ENCODE data around the gene TIGD6. TPM values are rescaled to one million over a fixed set of nuclear protein-coding genes. Genes with fewer than 3 reads are reported as not detected.
A peak's percentile ranks its signal among the peaks of the same experiment; 100 is the strongest.
"Not testable (repeated sequence)": the region's sequence is repeated elsewhere in the genome, so short reads cannot be mapped to it uniquely, and the experiment has no call there.

TIGD6 gene
- total RNA-seq, 1 donor from 2014 or later = 4.7 TPM

DNA sequence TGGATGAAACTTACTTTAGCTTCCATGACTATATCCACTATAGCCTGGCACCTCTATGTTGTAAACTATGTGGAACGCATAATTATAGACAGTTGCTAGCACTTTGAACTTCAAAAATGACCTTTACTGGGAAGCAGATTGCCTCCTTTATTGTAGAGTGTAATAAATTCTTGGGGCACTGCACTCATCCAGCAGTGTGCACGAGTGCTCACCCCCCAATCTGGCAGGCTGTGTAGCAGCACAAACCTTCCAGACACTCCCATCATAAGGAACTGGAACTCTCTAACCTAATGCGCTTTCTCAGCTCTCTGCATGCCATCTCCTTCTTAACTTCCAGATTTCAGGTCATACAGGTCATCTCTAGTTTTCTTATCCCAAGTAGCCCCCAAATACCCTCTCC lies 54.3 kb downstream of the TIGD6 start:
- intact Hi-C loops (cut with DNase I) = no loop called here
- DNase-seq (ENCODE audit: extremely low spot score in 2 of 2) = no peak
- Histone ChIP-seq H3K36me3 (no peaks in the 10 kb centered on the region), H3K27ac (no peak overlapping the region), H3K9me3 (no peaks in the 10 kb centered on the region), H3K4me1 (no peaks in the 10 kb centered on the region), H3K4me3 (no peak overlapping the region), H3K27me3 (no peaks in the 10 kb centered on the region)
- TF ChIP-seq POLR2AphosphoS5 (IDR thresholded peaks at IDR 0.05; ENCODE audit: insufficient read depth in 1 of 2, low read depth in 1 of 2) (no peak), POLR2A (IDR thresholded peaks at IDR 0.05) (no peak)
- TF ChIP-seq, protein P1, sequence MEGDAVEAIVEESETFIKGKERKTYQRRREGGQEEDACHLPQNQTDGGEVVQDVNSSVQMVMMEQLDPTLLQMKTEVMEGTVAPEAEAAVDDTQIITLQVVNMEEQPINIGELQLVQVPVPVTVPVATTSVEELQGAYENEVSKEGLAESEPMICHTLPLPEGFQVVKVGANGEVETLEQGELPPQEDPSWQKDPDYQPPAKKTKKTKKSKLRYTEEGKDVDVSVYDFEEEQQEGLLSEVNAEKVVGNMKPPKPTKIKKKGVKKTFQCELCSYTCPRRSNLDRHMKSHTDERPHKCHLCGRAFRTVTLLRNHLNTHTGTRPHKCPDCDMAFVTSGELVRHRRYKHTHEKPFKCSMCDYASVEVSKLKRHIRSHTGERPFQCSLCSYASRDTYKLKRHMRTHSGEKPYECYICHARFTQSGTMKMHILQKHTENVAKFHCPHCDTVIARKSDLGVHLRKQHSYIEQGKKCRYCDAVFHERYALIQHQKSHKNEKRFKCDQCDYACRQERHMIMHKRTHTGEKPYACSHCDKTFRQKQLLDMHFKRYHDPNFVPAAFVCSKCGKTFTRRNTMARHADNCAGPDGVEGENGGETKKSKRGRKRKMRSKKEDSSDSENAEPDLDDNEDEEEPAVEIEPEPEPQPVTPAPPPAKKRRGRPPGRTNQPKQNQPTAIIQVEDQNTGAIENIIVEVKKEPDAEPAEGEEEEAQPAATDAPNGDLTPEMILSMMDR (IDR thresholded peaks at IDR 0.05) = no peak

DNA sequence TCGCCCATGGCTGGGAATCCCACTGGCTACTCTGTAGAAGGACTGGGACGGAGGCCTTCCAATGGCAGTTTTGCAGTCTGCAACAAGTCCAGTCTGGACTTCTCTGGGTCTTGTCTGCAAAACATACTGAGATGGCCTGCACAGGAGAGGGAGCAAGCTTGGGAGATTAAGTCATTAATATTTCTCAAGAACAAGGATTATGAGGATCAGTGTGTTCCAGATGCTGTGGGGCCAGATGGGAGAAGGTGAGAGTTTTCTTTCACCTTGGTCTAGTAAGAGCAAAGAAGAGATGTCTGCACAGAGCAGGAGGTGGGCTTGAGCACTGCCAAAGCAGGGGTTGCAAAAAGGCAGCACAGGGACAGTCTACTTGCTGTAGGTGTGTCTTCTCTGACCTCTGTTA lies 55.8 kb downstream of the TIGD6 start, which contains the start of gene PDE6A:
Gene PDE6A, minus strand, starts transcription at position 128 of the 400 bp plus-strand sequence. Its CDS starts 120 bp downstream, at position 8.
- intact Hi-C loops (cut with DNase I) = no loop called here
- no peaks in the 10 kb centered on the region for H3K36me3 ChIP-seq
- H3K27me3 ChIP-seq = no peaks in the 10 kb centered on the region
- no peak within 1 kb of the TSS for H3K4me3 ChIP-seq
- DNase-seq (ENCODE audit: extremely low spot score in 2 of 2) = no peak
- H3K27ac ChIP-seq = no peak within 1 kb of the TSS
- no peaks in the 10 kb centered on the region for H3K9me3 ChIP-seq
- no peak for TF ChIP-seq POLR2AphosphoS5 (IDR thresholded peaks at IDR 0.05; ENCODE audit: insufficient read depth in 1 of 2, low read depth in 1 of 2)
- TF ChIP-seq POLR2A (IDR thresholded peaks at IDR 0.05) = no peak
- TF ChIP-seq, protein P1 (IDR thresholded peaks at IDR 0.05) = no peak
- peaks cover 6% of the 10 kb centered on the region for H3K4me1 ChIP-seq

DNA sequence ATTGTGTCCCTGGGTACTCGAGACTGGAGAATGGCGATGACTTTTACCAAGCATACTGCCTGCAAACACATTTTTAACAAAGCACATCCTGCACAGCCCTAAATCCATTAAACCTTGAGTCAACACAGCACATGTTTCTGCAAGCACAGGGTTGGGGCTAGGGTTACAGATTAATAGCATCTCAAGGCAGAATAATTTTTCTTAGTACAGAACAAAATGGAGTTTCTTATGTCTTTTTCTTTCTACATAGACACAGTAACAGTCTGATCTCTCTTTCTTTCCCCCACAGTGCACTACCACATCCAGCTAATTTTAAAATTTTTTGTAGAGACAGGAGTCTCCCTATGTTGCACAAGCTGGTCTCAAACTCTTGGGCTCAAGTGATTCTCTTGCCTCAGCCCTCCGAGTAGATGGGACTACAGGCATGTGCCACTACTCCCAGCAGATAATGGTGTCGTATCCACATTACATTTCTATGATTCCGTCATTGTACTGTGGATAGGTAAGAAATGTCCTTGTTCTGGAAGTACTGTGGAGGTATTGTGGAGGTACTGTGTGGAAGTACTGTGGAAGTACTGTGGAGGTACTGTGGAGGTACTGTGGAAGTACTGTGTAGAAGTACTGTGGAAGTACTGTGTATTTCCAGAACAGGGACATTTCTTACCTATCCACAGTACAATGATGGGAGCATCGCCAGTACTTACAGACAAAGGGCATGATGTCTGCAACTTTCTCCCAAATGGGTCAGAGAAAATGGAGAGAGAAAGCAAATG lies 57.1 kb downstream of the TIGD6 start:
- intact Hi-C loops (cut with DNase I); DNase-seq (ENCODE audit: extremely low spot score in 2 of 2); H3K27ac ChIP-seq; H3K27me3 ChIP-seq; H3K9me3 ChIP-seq; H3K4me3 ChIP-seq; H3K36me3 ChIP-seq: not testable (repeated sequence)
- peak in 1 of 2 donors; percentile 19 for TF ChIP-seq POLR2AphosphoS5 (IDR thresholded peaks at IDR 0.05; ENCODE audit: insufficient read depth in 1 of 2, low read depth in 1 of 2)
- H3K4me1 ChIP-seq = peaks cover 11% of the 10 kb centered on the region

Other genes starting within 250 kb of the TIGD6 start
- gene PDE6A, start 55.9 kb downstream of the TIGD6 start, total RNA-seq = 0.25 TPM
- gene SLC26A2, start 39.9 kb downstream of the TIGD6 start, total RNA-seq = 13.3 TPM
- 38.3 TPM for gene HMGXB3, start 85 bp upstream of the TIGD6 start, total RNA-seq
- gene CSF1R, start 85.9 kb upstream of the TIGD6 start, total RNA-seq = 21.4 TPM
- gene PDGFRB, start 155.2 kb upstream of the TIGD6 start, total RNA-seq = 173 TPM
- gene CDX1, start 166.1 kb upstream of the TIGD6 start, total RNA-seq = not detected
- gene SLC6A7, start 189.4 kb upstream of the TIGD6 start, total RNA-seq = 0.25 TPM

All from vagina (tissue), 2 donors.